RKO (cell line): ENCODE data around the gene LILRB5.
"Not testable (repeated sequence)": the region's sequence is repeated elsewhere in the genome, so short reads cannot be mapped to it uniquely, and the experiment has no call there.

Experiments used
- DNase-seq: peaks from one replicate; pipeline ENCODE4 v3.0.0-alpha.2; 2016; ENCODE audit warnings: low spot score

Gene LILRB5

DNA sequence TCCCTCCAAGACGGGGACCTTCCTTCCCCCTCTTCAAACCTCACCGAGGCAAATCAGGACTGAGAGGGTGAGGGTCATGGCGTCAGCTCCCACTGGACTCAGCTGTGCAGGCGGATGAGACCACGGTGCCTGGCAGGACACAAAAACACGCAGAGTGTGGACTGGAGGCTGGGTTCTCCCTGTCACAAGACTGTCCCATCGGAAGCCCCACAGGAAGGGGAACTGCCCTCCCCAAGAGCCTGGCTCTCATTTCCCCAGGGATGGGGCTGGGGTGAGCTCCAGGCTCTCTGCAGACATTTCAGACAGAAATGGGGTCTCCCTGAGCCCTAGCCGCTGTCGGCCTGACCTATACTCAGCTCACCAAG is at the start of gene LILRB5:
LILRB5 (minus strand) TSS at position 158 of the 365 bp plus-strand sequence; CDS start at position 78, 80 bp downstream.
- DNase-seq = no peak

DNA sequence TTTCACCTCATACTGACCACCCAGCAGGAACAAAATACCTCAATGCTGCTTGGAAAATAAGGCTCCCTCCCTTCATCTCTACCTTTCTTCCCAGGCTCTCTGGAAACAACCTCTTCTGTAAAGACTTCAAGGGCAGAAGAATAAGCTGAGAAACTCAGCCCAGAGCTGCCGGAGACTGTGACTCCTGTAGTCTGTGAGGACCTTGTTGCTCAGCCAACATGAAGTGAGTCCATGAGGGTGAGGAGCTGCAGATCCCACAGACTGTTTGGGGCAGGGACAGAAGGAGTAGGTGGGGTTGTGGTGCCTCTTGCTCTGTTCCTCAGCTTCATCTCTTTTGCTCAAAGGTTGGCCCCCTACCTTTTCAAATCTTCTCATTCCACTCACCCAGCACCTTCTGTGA is 48.1 kb upstream of the LILRB5 start:
- DNase-seq = no peak

DNA sequence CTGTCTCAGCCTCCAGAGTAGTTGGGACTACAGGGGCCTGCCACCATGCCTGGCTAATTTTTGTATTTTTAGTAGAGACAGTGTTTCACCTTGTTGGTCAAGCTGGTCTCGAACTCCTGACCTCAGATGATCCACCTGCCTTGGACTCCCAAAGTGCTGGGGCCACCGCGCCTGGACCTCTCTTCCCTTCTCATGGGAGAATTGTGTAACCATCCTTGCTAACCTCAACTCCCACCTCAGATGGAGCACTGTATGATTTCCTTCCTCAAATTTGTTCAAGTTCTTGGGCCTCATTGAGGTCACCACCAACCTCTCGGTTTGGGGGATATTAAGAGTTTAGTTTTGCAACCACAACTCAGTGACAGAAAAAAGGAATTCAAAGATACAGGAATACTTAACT is 45.2 kb upstream of the LILRB5 start:
- no peak for DNase-seq

DNA sequence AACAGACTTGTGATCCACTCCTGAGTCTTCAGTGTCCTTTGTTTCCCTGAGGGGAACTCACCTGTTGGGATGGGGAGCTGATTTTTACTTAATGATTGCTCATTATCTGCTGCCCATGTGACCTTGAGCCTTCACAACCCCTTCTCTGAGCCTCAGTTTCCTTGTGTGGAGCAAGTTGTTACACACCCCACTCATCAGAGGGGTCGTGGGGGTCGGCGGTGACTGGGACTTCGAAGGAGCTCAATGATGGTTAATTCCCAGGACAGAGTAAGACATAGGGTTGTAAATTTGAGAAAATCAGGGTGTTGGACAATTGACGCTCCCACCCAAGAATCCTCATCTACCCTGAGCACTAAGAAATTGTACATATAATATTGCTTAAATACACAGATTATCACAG is 42.4 kb upstream of the LILRB5 start:
- DNase-seq = no peak

DNA sequence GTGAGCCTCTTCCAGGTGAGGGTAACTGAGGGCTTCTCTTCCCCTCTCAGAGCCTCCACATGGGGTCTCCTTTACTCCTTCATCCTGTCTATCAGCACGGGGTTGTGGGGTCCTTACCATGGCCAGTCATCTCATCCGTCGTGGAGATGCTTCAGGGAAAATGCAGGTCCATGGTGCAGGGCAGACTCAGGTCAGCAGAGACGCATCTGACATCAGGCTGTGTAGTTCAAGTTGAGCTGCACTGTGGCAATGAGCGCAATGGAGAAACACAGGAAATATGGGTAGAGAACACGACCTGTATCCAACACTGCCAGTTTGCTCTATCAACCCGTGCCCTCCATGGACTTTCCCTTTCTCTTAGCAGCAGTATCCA is 42.0 kb upstream of the LILRB5 start:
- DNase-seq = no peak

DNA sequence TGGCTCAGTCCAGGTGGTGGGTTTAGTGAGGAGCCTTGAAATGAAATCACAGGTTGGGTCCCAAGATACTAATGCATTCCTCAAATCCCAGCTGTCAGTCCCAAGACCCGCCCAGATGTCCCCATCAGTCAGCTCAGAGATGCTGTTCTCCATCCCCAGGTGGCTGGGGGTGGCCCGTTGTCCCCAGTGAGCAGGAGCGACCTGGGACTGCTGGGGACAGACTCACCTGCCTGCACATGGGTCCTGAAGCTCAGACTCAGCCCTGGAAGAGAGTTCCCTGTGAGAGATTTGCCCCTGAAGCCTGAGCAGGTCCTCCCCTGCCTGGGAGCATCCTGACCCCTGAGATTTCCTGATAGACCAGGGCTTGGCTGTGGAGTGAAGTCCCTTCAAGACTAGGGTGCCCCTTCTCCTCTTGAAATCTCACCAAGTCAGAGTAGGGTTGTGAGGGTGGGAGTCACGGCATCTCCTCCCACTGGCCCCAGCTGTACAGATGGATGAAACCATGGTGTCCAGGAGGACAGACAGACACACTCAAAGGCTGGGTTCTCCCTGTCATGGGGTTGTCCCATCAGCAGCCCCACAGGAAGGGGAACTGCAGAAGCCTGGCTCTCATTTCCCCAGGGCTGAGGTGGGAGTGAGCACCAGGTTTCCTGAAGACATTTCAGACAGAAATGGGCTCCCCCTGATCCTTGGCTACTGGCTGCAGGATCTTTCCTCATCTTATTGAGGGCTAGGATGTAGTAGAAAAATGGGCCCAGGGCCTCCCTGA is 41.5 kb upstream of the LILRB5 start:
- DNase-seq = no peak

DNA sequence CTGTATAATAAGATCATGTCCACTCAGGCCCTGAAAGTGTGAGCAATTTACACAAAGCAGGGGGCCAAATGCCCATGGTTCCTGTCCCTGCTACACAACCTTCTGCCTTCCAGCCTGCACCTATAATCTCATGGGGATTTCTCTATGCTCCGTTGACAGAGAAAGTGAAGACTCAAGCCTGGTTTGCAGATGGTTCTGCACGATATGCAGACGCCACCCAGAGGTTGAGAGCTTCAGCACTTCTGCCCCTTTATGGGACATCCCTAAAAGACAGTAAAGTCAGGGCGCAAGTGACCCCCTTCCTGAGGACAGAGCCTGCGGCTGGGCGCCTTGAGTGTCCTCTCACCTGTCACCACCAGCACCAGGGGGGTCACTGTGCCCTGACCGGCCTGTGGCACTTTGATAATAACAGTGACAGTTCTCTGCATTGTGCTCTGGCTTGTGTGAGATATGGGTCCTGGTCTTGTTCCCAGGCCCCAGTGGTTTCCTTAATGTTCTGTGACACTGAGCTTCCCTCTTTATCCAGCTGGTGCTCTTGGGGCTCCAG is 40.8 kb upstream of the LILRB5 start:
- DNase-seq = no peak

DNA sequence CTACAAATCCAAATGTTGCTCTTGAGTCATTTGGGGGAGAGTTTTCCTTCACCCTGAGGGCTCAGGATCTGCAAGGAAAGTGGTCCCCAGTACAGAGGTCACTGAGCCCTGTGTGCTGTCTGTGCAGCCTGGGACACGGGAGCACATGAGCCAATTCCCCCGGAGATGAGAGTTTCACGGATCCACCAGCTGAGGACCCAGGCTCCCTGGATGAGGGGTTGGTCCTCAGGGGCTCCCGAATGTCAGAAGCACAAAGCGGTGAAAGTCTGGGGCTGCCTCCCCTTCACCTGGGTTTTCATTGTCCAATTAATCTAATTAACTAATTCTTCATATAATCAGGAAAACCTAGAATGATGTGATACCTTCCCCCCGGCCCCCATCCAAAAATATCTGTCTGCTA is 37.5 kb upstream of the LILRB5 start:
- no peak for DNase-seq

DNA sequence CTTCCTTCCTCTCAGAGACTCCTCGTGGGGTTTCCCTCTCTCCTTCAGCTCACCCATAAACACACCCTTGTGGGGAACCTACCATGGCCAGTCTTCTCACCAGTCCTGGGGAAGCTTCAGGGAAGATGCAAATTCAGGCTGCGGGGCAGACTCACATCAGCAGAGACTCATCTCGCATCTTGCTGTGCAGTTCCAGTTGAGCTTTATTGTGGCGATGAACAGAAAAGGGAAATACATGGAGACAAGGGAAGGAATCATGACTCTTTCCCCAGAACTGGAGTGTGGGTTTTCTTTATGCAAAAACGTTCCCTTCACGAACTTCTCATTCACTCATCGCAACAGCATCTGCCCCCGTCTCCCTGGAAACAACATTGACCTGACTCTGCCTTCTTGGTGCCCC is 32.1 kb upstream of the LILRB5 start:
- DNase-seq = not testable (repeated sequence)

DNA sequence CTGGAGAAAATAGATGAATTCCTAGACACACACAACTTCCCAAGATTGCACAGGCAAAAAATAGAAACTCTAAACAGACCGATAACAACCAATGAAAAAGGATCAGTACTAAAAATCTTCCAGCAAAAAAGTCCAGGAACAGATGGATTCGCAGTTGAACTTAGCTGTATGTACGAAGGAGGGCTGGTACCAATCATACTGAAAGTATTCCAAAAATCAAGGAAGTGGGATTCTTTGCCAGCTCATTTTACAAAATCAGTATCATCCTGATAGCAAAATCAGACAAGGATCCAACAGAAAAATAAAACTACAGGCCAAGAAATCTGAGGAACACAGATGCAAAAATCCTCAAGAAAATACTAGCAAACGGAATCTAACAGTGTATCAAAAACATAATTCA is 30.4 kb upstream of the LILRB5 start:
- DNase-seq = no peak

DNA sequence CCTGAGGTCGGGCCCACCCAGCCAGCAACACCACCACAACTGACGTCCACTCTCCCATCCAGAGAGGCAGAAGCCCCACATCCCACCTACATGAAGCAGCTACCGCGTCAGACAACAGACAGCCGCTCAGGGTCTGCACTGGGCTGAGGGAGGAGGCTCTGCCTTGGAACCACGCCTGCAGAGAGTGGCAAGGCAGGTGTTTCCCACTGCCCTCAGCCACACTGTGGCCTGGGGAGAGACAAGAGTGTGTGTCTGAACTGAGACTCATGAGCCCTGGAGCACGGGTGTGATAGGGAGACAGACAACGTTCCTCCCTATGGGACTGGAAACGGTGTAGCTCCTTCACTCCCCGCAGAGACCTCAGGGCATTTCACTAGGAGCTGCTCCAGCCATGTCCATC is 29.2 kb upstream of the LILRB5 start:
- DNase-seq = not testable (repeated sequence)

DNA sequence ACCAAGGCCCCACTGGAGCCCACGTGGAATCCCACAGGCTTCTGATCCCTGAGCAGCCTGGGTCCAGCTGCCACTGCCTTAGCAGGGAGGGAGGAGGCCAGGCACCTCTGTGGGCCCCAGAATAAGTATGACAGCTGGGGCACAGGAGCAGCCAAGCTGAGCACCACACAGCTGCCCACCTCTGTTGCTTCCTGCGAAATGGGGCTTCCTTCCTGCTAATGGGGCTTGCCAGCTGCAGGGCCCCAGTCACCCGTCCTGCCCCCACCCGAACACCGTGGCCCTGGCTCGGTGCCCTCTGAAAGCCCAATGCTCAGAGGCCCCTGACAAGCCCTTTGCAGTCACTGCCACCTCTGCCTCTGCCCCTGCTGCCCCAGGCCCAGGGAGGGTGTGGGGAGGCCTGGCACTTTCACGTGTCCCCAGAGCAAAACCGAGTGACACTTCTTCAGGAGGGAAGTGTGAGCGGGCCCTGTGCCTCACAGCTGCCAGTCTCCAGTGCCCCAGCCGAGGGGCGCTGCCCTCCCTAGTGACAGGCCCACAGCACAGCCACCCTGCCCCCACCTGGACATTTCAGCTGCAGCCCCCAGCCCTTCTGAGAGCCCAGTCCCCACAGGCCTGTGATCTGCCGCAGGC is 28.5 kb upstream of the LILRB5 start:
- DNase-seq = not testable (repeated sequence)

DNA sequence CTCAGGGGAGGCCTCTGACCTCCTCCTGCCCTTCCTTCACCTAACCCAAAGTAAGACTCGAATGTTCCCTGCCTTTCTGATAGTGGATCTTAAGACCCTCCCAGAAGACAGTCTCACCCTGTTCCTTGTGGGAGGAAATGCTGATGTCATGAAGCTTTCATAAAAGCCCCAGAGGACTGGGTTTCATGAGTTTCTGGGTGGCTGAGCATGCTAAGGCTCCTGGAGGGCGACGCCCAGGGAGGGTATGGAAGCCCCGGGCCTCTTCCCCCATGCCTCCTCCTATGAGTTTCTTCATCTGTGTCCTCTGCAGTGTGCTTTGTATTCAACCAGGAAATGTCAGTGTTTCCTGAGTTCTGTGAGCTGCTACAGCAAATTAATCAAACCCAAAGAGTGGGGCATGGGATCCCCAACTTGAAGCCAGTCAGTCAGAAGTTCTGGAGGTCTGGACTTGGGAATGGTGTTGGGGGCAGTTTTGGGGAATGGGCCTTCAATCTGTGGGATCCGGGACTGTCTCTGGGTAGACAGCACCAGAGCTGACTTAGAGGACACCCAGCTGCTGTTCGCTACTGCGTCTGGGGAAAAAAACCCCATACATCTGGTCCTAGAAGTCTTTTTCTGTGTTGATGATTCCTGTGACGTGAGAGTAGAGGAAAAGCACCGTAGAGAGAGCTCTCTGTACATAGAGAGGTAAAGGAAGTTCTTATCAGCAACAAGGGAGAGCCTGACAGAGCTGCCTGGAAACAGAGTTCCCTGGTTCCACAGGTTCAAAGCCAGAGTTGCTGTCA is 25.8 kb upstream of the LILRB5 start:
- no peak for DNase-seq

DNA sequence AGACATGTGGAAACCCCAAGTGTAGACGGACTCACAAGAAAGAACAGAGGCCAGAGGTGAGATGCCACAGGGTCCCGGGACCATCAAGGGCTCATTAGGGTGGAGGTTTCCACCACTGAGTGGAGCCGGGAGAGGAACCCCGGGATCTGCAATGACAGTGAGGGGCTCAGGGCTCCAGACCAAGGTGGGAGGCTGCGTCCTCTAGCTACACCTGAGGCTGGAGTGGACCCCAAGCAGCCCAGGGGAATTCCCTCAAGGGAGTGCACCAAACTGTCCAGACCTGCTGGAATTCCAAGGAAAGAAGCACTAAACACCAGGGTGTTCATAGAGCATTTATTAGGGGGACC is 24.6 kb upstream of the LILRB5 start:
- DNase-seq = not testable (repeated sequence)

DNA sequence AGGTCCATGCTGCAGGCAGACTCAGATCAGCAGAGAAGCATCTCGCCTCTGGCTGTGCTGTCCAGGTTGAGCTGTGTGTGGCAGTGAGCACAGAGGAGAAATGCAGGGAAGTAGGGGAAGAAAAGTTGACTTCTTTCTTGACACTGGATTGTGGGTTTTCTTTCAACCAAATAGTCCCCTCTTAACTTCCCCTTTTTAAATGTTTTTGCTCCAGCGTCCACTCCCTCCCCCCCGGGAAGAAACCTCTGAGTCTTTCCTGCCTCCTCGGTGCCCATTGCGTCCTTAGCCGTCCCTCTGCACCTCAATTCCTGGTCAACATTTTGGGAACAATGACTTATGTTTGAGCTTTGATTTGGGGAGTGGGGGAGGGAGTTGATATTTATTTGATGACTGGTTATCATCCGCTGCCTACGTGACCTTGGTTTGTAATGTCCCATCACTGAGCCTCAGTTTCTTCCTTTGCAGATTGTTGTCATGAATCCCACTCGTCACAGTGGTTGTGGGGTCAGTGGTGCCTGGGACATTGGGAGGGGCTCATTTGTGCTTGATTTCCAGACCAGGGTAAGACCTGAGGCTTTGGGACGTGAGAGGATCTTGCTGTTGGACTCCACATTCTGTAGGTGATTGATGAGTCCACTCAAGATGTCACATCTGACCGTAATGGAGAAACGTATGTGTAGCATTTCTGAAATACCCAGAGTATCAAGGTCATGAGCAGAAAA is 24.1 kb upstream of the LILRB5 start, which contains the start of gene LILRB2:
LILRB2 (minus strand) TSS at position 104 of the 722 bp plus-strand sequence. CDS start 614 bp downstream, outside the sequence.
- DNase-seq = no peak

DNA sequence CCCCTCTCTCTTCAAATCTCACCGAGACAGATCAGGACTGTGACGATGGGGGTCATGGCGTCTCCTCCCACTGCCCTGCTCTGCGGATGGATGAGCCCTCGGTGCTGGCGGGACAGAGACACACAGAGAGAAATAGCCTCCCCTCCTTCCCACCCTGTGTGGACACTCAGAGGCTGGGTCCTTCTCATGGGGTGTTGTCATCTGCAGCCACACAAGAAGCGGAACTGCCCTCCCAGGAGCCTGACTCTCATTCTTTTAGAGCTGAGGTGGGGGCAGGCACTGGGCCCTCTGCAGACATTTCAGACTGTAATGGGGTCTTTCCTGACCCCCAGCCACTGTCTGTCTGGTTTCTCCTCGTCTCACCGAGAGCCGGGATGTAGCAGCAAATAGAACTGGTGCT is 23.4 kb upstream of the LILRB5 start:
- DNase-seq = not testable (repeated sequence)

DNA sequence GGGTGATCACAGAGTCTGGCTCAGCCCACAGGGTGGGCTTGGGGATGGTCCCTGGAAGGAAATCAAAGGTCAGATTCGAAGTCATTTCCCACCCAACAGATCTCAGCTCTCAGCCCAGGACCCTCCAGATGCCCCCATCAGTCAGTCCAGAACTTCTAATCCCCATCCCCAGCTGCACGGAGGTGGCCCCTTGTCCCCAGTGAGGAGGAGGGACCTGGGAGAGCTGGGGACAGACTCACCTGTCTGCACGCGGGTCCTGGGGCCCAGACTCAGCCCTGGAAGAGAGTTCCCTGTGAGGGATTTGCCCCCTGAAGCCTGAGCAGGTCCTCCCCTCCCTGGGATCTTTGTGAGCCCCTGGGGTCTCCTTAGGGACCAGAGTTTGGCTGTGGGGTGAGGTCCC is 23.0 kb upstream of the LILRB5 start:
- not testable (repeated sequence) for DNase-seq

DNA sequence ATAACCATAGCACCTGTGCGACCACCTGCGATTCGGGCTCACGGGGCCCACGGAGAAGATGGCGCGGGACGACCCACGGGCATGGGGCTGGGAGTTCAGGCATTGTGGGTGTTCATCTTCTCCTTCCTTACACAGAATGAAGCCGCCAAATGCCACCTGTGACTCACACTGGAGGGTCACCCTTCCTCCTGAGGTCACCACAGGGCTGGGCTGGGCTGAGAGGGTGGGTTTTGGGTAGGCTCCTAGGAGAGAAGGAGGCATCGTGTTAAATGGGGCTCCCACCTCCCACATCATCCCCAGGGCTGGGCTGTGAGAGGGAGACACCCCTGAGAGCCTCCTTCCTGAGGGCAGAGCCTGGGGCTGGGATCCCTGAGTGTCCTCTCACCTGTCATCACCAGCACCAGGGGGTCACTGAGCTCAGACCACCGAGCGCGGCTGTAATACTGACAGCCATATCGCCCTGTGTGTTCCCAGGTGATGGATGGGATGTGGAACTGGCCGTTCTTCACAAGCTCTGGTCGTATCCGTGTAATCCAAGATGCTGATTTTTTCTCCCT is 22.4 kb upstream of the LILRB5 start:
- no peak for DNase-seq

DNA sequence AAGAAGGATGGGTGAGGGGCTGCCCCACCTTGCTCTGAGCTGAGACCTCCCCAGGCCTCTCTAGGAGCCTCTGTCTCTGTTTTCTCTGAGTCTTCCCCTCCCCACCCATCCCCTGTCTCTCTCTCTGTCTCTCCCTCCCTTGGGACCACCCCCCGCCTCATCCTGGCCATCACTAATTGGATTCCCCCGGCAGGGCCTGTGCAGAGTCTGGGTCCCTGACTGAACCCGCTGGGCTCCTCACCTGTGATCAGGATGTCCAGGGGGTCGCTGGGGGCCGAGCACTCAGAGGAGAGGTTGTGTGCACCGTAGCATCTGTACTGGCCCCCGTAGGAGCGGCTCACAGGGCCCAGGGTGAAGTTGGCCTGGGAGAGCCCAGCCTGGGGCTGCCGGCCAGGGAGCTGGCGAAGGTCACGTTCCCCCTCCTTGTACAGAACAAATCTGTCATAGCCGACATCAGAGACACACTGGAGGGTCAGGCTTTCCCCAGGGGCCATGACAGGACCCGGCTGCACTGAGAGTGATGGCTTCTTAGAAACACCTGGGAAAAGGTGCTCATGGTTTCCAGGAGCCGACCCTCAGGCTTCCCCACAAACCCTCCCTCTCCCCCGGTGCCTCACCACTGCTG is 21.6 kb upstream of the LILRB5 start:
- DNase-seq = not testable (repeated sequence)

DNA sequence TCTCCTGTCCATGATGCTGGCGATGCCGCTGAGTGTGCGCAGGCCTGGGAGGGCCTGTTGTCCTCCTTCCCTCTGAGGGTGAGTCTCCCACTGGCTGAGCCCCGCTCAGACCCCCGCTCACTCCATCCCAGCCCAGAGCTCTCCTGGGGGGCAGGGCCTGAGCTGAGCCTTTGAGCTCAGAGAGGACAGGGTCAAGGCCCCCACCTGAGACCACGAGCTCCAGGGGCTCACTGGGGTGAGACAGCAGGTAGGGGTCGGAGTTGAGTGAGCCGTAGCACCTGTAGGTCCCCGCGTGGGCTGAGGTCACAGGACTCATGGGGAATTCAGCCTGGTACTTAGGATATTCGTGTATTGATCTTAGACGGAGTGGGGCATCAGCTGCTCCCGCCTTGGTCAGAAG is 21.0 kb upstream of the LILRB5 start:
- DNase-seq = not testable (repeated sequence)

DNA sequence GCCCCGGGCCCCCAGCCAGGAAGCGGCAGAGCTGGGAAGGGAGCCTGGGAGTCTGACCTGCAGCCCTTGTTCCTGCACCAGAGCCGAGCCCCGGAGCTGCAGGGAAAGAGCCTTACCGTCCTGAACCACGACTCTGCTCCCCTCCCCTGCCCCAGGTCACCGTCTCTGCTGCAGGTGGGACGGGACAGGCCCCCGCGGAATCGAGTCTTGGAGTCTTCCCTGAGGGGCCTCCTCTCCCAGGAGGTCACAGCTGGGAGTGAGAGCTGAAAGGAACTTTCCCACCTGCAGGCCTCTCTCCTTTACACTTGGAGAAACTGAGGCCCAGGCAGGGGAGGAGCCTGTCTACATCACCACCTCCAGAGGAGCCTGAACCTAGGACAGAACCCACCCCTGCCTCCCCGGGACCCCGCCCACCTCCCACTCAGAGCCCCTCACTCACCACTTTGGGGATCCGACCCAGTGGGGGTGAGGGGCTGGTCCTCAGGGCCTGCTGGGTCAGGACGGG is 20.1 kb upstream of the LILRB5 start:
- DNase-seq = not testable (repeated sequence)
